Pericardium fibroblast (primary cell): ENCODE measurements around the gene HNRNPA3. TPM values are rescaled to one million over a fixed set of nuclear protein-coding genes. Genes with fewer than 3 reads are reported as not detected.

Experiments
- total RNA-seq: library from RNA; depleted of rRNA; stranded (reverse); fragments of >200 nt; gene quantifications from 2 replicates; pipeline ENCODE4 v1.2.3, GENCODE V29; 2015

The HNRNPA3 gene
- total RNA-seq: 14.4 and 20.7 TPM in 2 replicates

DNA sequence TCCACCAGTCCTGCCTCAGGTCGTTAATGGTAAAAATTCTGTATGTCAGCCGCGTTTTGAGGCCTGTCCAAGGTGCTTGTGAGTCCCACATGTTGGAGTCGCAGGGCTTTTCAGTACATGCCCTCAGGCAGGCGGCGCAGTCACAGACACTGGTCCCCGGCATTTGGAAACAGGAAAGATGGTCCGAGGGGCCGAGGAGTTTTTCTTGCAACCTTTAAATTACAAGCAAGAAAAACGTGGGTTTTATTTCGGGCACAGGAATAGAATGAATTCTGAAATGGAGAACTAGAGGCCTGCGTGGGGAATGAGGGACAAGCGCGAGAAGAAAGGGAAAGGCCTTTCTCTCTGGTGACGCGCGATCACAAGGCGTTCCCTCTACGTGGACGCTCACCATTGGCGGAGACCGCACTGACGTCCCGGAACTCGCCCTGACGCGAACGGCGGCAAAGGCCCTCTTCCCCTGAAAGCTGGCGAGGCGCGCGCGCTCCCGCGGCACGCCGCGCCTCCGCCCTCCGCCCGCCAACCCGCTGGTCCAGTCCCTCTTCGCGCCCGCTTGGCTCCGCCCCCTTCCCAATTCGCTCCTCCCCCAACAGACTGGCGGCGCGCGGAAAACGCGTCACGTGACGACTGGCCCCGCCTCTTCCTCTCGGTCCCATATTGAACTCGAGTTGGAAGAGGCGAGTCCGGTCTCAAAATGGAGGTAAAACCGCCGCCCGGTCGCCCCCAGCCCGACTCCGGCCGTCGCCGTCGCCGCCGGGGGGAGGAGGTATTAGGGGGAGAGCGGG, at the start of gene HNRNPA3:
HNRNPA3 (plus strand) TSS at position 689 of the 785 bp plus-strand sequence; CDS start at position 695, 6 bp downstream.

DNA sequence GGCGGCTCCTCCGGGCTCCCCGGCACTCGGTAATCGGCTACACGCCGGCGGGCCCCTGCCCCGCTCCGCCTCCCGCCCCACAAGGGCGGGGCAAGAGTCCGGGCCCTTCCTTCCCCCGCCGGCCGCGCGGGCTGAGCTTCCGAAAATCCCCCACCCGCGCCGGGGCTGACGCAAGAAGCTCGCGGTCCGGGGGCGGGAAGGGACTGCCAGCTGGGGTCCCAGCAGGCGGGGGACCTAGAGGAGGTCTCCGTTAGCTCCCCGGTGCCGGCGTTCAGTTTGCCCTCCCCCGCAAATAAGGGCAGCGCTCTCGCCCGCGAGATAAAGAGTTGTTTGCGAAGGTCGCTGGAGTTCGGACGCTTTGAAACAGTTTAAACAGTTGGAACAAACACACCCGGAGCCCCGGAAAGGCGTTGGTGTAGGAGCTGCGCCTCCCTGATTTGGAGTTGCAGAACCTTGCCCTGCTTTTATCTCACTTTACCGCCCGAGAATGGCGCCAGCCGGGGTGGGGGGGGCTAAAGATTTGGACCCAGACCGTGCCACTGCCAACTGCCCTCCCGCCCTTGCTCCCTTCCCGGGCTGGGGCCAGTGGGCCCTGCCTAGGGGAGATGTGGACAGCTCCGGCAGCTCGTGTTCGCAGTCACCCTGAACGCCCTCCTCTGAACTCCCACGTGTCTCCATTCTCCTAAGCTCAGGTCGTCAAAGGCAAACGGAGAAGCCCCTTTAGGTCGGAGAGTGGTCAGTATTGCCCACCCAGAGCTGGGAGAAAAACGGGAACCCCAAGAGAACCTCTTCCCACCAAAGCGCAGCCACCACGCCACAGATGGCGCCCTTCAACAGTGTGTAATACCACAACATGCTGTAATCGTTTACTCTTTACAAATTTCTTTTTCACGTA, 52.3 kb downstream of the HNRNPA3 start, which contains the start of gene NFE2L2:
NFE2L2 (minus strand) TSS at position 35 of the 895 bp plus-strand sequence. CDS start 151 bp downstream, outside the sequence.

Other genes starting within 250 kb of the HNRNPA3 start
- 73.3 and 81.2 TPM in 2 replicates for gene NFE2L2, start 51.9 kb downstream of the HNRNPA3 start, total RNA-seq
- gene AGPS, start 180.0 kb downstream of the HNRNPA3 start, total RNA-seq: 20.2 and 21.2 TPM in 2 replicates